Measurements from ENCODE around the gene SF3B3. TPM values are rescaled to one million over a fixed set of nuclear protein-coding genes. Genes with fewer than 3 reads are reported as not detected.

SF3B3 gene
- total and polyA plus RNA-seq, 4 donors: 73.7 to 242 (median 101) TPM

GRCh38 chr16:70540994-70541393 lies 17.4 kb downstream of the SF3B3 start:
- H3K27me3 ChIP-seq (ENCODE audit: control insufficient read depth in 3 of 3, insufficient read depth in 3 of 3, low read length in 2 of 3): no peaks in the 10 kb centered on the region
- H3K9ac ChIP-seq (ENCODE audit: insufficient read depth in 1 of 2, low read length in 2 of 2): no peak overlapping the region
- 51 to 66% methylated on average over 3 of the region's 3 CpGs for WGBS, 2 donors
- no peak overlapping the region for H3K4me3 ChIP-seq
- DNase-seq (no peak), ATAC-seq (ENCODE audit: insufficient read depth, low FRiP score) (no peak)
- no peak for TF ChIP-seq CTCF (IDR thresholded peaks at IDR 0.05; ENCODE audit: control extremely low read depth, extremely low read depth)
- no peak overlapping the region for H3K27ac ChIP-seq (ENCODE audit: low read depth in 1 of 2, low read length in 1 of 2)
- H3K9me3 ChIP-seq (ENCODE audit: control insufficient read depth in 4 of 4, insufficient read depth in 3 of 4, low read length in 3 of 4): no peaks in the 10 kb centered on the region
- H3K36me3 ChIP-seq (ENCODE audit: control insufficient read depth in 4 of 4, insufficient read depth in 4 of 4, low read length in 4 of 4): peaks cover 42 to 73% (median 58%) of the 10 kb centered on the region in 4 donors
- peaks cover 0 to 6% (median 0%) of the 10 kb centered on the region in 5 donors for H3K4me1 ChIP-seq (ENCODE audit: control insufficient read depth in 5 of 5, insufficient read depth in 5 of 5, low read length in 5 of 5)

- ATAC-seq (ENCODE audit: insufficient read depth, low FRiP score): no peak
- H3K27ac ChIP-seq (ENCODE audit: low read depth in 1 of 2, low read length in 1 of 2): no peak overlapping the region
- no peak for DNase-seq
- no peaks in the 10 kb centered on the region for H3K9me3 ChIP-seq (ENCODE audit: control insufficient read depth in 4 of 4, insufficient read depth in 3 of 4, low read length in 3 of 4)
- no peak overlapping the region for H3K9ac ChIP-seq (ENCODE audit: insufficient read depth in 1 of 2, low read length in 2 of 2)
- TF ChIP-seq CTCF (IDR thresholded peaks at IDR 0.05; ENCODE audit: control extremely low read depth, extremely low read depth): no peak
- no peaks in the 10 kb centered on the region for H3K27me3 ChIP-seq (ENCODE audit: control insufficient read depth in 3 of 3, insufficient read depth in 3 of 3, low read length in 2 of 3)
- H3K4me1 ChIP-seq (ENCODE audit: control insufficient read depth in 5 of 5, insufficient read depth in 5 of 5, low read length in 5 of 5): peaks cover 0 to 6% (median 0%) of the 10 kb centered on the region in 5 donors
- no peak overlapping the region for H3K4me3 ChIP-seq
- 86 to 92% methylated on average over 1 of the region's 1 CpG for WGBS, 2 donors
- H3K36me3 ChIP-seq (ENCODE audit: control insufficient read depth in 4 of 4, insufficient read depth in 4 of 4, low read length in 4 of 4): peaks cover 38 to 73% (median 58%) of the 10 kb centered on the region in 4 donors
Measured at GRCh38 chr16:70544548-70544947, 20.9 kb downstream of the SF3B3 start.

GRCh38 chr16:70548936-70549335 lies 25.3 kb downstream of the SF3B3 start:
- DNase-seq (no peak), ATAC-seq (ENCODE audit: insufficient read depth, low FRiP score) (no peak)
- no peaks in the 10 kb centered on the region for H3K27me3 ChIP-seq (ENCODE audit: control insufficient read depth in 3 of 3, insufficient read depth in 3 of 3, low read length in 2 of 3)
- TF ChIP-seq CTCF (IDR thresholded peaks at IDR 0.05; ENCODE audit: control extremely low read depth, extremely low read depth): no peak
- no peak overlapping the region for H3K27ac ChIP-seq (ENCODE audit: low read depth in 1 of 2, low read length in 1 of 2)
- no peak overlapping the region for H3K4me3 ChIP-seq
- peaks cover 36 to 73% (median 55%) of the 10 kb centered on the region in 4 donors for H3K36me3 ChIP-seq (ENCODE audit: control insufficient read depth in 4 of 4, insufficient read depth in 4 of 4, low read length in 4 of 4)
- no peak overlapping the region for H3K9ac ChIP-seq (ENCODE audit: insufficient read depth in 1 of 2, low read length in 2 of 2)
- WGBS, 2 donors: 78 to 87% methylated on average over 2 of the region's 2 CpGs
- peaks cover 0 to 4% (median 0%) of the 10 kb centered on the region in 5 donors for H3K4me1 ChIP-seq (ENCODE audit: control insufficient read depth in 5 of 5, insufficient read depth in 5 of 5, low read length in 5 of 5)
- H3K9me3 ChIP-seq (ENCODE audit: control insufficient read depth in 4 of 4, insufficient read depth in 3 of 4, low read length in 3 of 4): no peaks in the 10 kb centered on the region

- ATAC-seq (ENCODE audit: insufficient read depth, low FRiP score) (no peak), DNase-seq (no peak)
- Histone ChIP-seq H3K27me3 (ENCODE audit: control insufficient read depth in 3 of 3, insufficient read depth in 3 of 3, low read length in 2 of 3) (no peaks in the 10 kb centered on the region), H3K36me3 (ENCODE audit: control insufficient read depth in 4 of 4, insufficient read depth in 4 of 4, low read length in 4 of 4) (peaks cover 42 to 73% (median 56%) of the 10 kb centered on the region in 4 donors), H3K27ac (ENCODE audit: low read depth in 1 of 2, low read length in 1 of 2) (no peak overlapping the region), H3K4me3 (no peak overlapping the region), H3K9ac (ENCODE audit: insufficient read depth in 1 of 2, low read length in 2 of 2) (no peak overlapping the region), H3K9me3 (ENCODE audit: control insufficient read depth in 4 of 4, insufficient read depth in 3 of 4, low read length in 3 of 4) (no peaks in the 10 kb centered on the region), H3K4me1 (ENCODE audit: control insufficient read depth in 5 of 5, insufficient read depth in 5 of 5, low read length in 5 of 5) (peaks cover 0 to 4% (median 0%) of the 10 kb centered on the region in 5 donors)
- no peak for TF ChIP-seq CTCF (IDR thresholded peaks at IDR 0.05; ENCODE audit: control extremely low read depth, extremely low read depth)
- 0 to 17% methylated on average over 1 of the region's 1 CpG for WGBS, 2 donors
Measured at GRCh38 chr16:70550082-70550481, 26.5 kb downstream of the SF3B3 start.
